Measurements from ENCODE around the gene FAM186B. TPM values are rescaled to one million over a fixed set of nuclear protein-coding genes. Genes with fewer than 3 reads are reported as not detected.

The FAM186B gene
- total and polyA plus RNA-seq, 2 of the 13 experiments (the other 11 are each of a cell fraction or from before 2014, with no cell fraction given): 0.07 to 0.20 TPM

DNA sequence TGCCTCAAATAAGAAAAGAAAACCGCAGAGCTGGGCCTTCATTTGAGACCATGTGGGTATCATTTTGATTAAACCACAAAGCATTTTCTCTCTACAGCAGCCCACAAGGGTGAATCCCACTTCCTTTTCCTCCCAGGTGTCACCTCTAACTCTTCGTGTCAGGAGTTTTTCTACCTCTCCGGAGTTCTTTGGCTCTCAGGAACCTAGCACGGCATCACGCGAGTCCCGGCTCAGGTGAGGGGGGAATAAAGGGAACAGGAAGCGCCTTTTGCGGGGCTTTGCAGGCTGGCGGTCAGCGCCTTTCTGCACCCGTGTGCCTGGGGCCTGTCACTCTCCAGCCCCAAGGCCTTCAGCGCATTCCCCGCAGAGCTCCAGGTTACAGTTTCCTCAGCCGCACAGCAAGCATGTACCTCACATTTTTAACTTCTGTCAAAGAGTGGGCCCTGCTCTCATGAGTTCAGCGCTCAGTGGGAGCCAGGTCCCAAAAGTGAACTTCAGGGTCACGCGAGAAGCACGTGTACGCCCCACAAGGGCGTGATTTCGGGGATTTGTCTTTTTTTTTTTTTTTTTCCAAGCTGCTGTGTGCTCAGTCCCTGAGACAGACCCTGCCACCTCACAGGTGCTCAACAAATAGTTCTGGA is 17.2 kb upstream of the FAM186B start (continued):
- TF ChIP-seq, protein P1, sequence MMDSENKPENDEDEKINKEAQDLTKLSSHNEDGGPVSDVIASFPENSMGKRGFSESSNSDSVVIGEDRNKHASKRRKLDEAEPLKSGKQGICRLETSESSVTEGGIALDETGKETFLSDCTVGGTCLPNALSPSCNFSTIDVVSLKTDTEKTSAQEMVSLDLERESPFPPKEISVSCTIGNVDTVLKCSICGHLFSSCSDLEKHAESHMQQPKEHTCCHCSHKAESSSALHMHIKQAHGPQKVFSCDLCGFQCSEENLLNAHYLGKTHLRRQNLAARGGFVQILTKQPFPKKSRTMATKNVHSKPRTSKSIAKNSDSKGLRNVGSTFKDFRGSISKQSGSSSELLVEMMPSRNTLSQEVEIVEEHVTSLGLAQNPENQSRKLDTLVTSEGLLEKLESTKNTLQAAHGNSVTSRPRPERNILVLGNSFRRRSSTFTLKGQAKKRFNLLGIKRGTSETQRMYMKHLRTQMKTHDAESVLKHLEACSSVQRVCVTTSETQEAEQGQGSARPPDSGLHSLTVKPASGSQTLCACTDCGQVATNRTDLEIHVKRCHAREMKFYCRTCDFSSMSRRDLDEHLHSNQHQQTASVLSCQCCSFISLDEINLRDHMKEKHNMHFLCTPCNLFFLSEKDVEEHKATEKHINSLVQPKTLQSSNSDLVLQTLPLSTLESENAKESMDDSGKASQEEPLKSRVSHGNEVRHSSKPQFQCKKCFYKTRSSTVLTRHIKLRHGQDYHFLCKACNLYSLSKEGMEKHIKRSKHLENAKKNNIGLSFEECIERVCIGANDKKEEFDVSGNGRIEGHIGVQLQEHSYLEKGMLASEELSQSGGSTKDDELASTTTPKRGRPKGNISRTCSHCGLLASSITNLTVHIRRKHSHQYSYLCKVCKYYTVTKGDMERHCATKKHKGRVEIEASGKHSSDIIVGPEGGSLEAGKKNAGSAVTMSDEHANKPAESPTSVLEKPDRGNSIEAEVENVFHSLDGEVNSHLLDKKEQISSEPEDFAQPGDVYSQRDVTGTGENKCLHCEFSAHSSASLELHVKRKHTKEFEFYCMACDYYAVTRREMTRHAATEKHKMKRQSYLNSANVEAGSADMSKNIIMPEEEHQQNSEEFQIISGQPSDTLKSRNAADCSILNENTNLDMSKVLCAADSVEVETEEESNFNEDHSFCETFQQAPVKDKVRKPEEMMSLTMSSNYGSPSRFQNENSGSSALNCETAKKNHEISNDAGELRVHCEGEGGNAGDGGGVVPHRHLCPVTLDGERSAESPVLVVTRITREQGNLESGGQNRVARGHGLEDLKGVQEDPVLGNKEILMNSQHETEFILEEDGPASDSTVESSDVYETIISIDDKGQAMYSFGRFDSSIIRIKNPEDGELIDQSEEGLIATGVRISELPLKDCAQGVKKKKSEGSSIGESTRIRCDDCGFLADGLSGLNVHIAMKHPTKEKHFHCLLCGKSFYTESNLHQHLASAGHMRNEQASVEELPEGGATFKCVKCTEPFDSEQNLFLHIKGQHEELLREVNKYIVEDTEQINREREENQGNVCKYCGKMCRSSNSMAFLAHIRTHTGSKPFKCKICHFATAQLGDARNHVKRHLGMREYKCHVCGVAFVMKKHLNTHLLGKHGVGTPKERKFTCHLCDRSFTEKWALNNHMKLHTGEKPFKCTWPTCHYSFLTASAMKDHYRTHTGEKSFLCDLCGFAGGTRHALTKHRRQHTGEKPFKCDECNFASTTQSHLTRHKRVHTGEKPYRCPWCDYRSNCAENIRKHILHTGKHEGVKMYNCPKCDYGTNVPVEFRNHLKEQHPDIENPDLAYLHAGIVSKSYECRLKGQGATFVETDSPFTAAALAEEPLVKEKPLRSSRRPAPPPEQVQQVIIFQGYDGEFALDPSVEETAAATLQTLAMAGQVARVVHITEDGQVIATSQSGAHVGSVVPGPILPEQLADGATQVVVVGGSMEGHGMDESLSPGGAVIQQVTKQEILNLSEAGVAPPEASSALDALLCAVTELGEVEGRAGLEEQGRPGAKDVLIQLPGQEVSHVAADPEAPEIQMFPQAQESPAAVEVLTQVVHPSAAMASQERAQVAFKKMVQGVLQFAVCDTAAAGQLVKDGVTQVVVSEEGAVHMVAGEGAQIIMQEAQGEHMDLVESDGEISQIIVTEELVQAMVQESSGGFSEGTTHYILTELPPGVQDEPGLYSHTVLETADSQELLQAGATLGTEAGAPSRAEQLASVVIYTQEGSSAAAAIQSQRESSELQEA (CRISPR knock-in tag; IDR thresholded peaks at IDR 0.05; ENCODE audit: not compliant biosample characterization): no peak
- TF ChIP-seq ZNF337 (CRISPR knock-in tag; IDR thresholded peaks at IDR 0.05; ENCODE audit: borderline replicate concordance, low read depth) (no peak), FOXP1 (IDR thresholded peaks at IDR 0.05) (no peak), FOXP1 (CRISPR knock-in tag; IDR thresholded peaks at IDR 0.05) (no peak), PHF5A (CRISPR knock-in tag; IDR thresholded peaks at IDR 0.05; ENCODE audit: low read depth, unreplicated experiment) (no peak), ZFP41 (CRISPR knock-in tag; IDR thresholded peaks at IDR 0.05; ENCODE audit: borderline replicate concordance) (no peak), TEAD2 (CRISPR knock-in tag; IDR thresholded peaks at IDR 0.05) (no peak), SAP130 (CRISPR knock-in tag; IDR thresholded peaks at IDR 0.05; ENCODE audit: low read depth) (peak; percentile 48), IRF2 (CRISPR knock-in tag; IDR thresholded peaks at IDR 0.05) (no peak), POLR2AphosphoS5 (IDR thresholded peaks at IDR 0.05; ENCODE audit: low read depth, low read length) (no peak), KDM4B (CRISPR knock-in tag; IDR thresholded peaks at IDR 0.05) (no peak), HNRNPK (IDR thresholded peaks at IDR 0.05; ENCODE audit: low read depth, low read length, poor library complexity, severe bottlenecking) (no peak)
- TF ChIP-seq, protein P2, sequence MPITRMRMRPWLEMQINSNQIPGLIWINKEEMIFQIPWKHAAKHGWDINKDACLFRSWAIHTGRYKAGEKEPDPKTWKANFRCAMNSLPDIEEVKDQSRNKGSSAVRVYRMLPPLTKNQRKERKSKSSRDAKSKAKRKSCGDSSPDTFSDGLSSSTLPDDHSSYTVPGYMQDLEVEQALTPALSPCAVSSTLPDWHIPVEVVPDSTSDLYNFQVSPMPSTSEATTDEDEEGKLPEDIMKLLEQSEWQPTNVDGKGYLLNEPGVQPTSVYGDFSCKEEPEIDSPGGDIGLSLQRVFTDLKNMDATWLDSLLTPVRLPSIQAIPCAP (CRISPR knock-in tag; IDR thresholded peaks at IDR 0.05; ENCODE audit: low read depth): no peak
- TF ChIP-seq, protein P3, sequence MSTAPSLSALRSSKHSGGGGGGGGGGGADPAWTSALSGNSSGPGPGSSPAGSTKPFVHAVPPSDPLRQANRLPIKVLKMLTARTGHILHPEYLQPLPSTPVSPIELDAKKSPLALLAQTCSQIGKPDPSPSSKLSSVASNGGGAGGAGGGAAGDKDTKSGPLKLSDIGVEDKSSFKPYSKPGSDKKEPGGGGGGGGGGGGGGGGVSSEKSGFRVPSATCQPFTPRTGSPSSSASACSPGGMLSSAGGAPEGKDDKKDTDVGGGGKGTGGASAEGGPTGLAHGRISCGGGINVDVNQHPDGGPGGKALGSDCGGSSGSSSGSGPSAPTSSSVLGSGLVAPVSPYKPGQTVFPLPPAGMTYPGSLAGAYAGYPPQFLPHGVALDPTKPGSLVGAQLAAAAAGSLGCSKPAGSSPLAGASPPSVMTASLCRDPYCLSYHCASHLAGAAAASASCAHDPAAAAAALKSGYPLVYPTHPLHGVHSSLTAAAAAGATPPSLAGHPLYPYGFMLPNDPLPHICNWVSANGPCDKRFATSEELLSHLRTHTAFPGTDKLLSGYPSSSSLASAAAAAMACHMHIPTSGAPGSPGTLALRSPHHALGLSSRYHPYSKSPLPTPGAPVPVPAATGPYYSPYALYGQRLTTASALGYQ (CRISPR knock-in tag; IDR thresholded peaks at IDR 0.05): no peak
- TF ChIP-seq, protein P4, sequence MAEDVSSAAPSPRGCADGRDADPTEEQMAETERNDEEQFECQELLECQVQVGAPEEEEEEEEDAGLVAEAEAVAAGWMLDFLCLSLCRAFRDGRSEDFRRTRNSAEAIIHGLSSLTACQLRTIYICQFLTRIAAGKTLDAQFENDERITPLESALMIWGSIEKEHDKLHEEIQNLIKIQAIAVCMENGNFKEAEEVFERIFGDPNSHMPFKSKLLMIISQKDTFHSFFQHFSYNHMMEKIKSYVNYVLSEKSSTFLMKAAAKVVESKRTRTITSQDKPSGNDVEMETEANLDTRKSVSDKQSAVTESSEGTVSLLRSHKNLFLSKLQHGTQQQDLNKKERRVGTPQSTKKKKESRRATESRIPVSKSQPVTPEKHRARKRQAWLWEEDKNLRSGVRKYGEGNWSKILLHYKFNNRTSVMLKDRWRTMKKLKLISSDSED (CRISPR knock-in tag; IDR thresholded peaks at IDR 0.05): no peak
